ENCODE results near the gene SUMO4.
A peak's percentile ranks its signal among the peaks of the same experiment; 100 is the strongest.

SUMO4 gene

DNA sequence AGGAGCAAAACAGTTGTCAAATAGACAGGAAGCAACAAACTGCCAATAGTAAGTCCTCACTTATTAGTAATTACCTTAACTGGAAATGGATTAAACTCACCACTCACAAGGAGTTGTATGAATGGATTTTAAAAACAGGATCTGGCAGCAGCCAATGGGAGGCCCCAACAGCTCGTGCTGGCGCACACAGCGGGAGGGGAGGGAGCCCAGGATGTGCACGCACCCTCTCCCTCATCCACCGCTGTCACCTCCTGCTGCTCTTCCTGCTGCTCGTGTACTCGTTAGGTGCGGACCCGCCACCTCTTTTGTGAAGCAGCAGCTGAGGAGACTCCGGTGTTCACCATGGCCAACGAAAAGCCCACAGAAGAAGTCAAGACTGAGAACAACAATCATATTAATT is at the start of gene SUMO4:
SUMO4 (plus strand) TSS at position 213 of the 400 bp plus-strand sequence; CDS start at position 343, 130 bp downstream.
- DNase-seq = no peak

- DNase-seq = no peak
Observed at GRCh38 chr6:149354009-149354408, 46.1 kb upstream of the SUMO4 start.

GRCh38 chr6:149356081-149356750 is 43.8 kb upstream of the SUMO4 start:
- no peak for DNase-seq

GRCh38 chr6:149357726-149358538 is 42.1 kb upstream of the SUMO4 start:
- DNase-seq = no peak

DNA sequence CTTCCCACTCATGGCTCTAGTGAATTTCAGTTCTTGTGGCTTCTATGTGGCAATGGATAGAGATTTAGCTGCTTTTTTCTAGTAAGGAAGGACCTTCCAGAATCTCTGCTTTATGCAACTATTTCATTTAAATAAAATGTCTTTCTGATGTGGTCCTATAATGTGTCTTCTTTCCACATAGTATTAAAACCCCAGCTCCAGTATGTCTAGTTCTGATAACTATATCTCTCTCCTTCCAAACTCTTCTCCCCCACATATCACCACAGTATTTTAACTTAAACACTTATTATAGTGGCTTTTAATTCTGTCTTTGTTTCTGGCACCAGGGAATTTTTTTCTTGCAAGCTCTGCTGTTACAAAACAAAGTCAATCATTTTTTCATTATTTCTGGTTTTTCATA is 40.6 kb upstream of the SUMO4 start:
- no peak for DNase-seq

DNA sequence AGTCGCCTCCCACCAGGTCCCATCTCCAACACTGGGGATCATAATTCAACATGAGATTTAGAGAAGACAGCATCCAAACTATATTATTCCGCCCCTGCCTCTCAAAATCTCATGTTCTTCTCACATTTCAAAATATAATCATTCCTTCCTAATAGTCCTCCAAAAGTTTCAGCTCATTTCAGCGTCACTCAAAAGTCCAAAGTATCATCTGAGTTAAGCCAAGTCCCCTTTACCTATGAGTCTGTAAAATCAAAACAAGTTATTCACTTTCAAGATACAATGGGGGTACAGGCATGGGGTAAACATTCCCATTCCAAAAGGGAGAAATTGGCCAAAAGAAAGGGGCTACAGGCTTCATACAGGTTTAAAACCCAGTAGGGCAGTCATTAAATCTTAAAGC is 39.5 kb upstream of the SUMO4 start:
- DNase-seq = no peak

DNA sequence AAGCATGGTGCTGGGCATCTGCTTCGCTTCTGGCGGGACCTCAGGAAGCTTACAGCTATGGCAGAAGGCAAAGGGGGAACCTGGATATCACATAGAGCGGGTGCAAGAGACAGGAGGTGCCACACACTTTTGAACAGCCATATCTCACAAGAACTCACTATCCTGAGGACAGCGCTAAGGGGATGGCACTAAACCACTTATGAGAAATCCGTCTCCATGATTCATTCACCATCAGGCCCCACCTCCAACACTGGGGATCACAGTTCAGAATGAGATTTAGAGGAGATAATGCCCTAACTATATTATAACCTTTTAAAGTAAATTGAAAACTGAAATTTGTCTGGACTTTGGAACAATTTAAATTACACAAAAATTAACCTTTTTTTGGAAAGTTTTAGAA is 37.8 kb upstream of the SUMO4 start:
- no peak for DNase-seq

- no peak for DNase-seq
Observed at GRCh38 chr6:149363154-149363553, 36.9 kb upstream of the SUMO4 start.

- no peak for DNase-seq
Observed at GRCh38 chr6:149364557-149364956, 35.5 kb upstream of the SUMO4 start.

DNA sequence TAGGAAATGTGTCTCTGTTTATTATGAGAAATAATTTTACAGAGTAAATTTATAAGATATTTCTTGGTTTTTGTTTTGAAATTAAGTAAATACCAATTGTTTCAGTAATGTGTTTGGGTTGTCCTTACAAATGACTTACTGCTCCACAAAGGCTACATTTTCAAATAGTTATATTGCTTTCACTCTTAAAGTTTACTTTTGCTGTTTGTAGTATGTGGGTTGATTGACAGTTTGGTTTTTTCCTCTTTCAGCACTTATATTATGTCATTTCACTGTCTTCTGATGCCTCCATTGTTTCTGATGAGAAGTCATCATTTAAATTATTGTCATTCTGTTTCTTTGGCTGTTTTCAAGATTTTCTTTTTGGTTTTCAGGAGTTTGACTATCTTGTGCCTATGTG is 34.9 kb upstream of the SUMO4 start:
- no peak for DNase-seq

DNA sequence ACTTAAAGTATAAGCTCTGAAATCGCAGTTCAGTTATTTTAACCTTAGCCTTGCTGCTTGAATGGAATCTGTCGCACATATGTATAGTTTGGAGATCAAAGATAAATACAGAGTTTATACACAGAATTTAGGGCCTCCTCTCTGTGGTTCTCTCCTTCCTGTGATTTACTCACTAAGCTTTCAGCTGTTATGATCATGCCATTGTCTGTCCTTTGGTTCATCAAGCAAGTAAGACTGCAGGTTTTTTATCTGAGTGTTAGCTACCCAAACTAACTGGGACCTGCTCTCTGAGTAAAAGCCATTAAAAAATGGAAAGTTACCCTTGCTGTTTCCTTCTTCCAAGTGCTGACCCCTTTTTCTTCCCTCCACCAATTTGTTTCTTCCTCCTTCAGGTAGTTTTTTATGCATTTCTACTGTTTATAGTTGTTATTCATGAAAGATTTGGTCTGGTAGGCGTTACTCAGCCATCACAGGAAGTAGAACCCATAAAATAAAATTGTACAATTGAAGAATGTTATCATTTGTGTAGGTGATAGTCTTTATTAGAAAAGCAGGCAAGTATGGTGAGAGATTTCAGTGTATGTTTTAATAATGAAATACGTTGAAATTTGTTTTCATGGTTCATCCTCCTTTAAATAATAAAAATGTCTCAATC is 33.7 kb upstream of the SUMO4 start:
- peak; percentile 67 for DNase-seq

GRCh38 chr6:149368065-149368464 is 32.0 kb upstream of the SUMO4 start:
- DNase-seq = no peak

GRCh38 chr6:149371154-149371553 is 28.9 kb upstream of the SUMO4 start:
- DNase-seq = no peak

- DNase-seq = no peak
Observed at GRCh38 chr6:149372062-149372461, 28.0 kb upstream of the SUMO4 start.

GRCh38 chr6:149373511-149373910 is 26.6 kb upstream of the SUMO4 start:
- no peak for DNase-seq

DNA sequence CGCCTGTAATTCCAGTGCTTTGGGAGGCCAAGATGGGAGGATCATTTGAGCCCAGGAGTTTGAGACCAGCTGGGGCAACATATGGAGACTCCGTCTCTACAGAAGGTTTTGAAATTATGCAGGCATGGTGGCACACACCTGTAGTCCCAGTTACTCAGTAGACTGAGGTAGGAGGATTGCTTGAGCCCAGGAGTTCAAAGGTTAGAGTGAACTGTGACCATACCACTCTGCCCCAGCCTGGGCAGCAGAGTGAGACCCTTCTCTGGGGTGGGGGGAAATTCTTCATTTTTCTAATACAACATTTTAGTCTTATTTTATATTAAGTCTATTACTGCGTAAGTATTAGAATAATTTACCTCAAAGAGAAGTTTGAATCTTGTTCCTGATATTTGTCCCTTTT is 20.1 kb upstream of the SUMO4 start:
- DNase-seq = no peak

DNA sequence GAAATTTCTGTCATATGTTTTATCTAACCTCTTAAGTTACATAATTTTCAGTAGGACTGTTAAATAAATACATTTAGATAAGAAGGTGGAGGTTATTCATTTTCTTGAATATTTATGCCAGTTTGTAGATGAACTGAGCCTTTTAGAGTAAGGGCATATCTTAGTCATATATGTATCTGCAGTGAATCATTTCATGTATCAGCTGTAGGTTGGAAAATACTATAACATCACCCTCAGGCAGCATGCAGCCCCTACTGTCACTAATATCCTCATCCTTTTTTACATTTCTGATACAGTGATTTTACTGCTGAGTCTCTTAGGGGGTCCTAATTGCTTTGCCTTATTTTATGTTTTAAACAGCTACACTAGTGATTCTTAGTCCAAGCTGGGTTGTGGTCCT is 19.5 kb upstream of the SUMO4 start:
- no peak for DNase-seq

- DNase-seq = no peak
Observed at GRCh38 chr6:149383371-149383770, 16.7 kb upstream of the SUMO4 start.

GRCh38 chr6:149384464-149384863 is 15.6 kb upstream of the SUMO4 start:
- DNase-seq = no peak

- DNase-seq = no peak
Observed at GRCh38 chr6:149385998-149386646, 13.9 kb upstream of the SUMO4 start.

DNA sequence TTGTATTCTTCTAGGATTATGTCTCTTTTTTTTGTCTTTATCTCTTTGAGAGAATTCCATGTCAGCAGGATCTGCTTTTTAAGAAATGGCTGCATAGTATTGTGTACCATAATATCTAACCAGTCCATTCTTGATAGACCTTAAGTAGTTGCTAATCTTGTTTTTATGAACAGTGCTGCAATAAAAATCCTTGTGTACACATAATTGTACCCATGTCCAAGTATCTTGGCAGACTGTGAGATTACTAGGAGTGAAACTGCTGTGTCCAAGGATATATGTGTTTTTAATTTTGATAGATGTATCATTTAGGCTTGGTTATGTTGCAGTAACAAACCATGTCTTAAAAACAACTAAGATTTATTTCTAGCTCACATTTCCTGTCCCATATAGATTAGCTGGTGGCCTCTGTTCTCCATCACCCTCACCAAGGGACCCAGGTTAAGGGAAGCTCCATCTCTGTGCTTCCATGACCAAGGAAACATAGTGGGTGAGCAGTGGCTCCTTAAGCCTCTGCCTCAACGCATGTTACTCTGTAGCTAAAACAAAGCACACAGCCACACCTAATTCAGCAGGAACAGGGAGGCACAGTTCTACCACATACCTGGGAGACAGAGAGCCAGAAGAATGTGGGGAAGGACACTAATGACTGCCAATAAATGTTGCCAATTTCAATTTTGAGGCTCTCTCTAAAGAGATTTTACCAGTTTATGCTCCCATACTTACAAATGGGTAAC is 12.1 kb upstream of the SUMO4 start:
- no peak for DNase-seq

- DNase-seq = peak; percentile 30
Observed at GRCh38 chr6:149389509-149390297, 10.4 kb upstream of the SUMO4 start.

Data from CD4-positive, alpha-beta T cell treated with Interleukin-4 for 4 hours (primary cell).